Measurements from ENCODE around the gene KIAA1671. TPM values are rescaled to one million over a fixed set of nuclear protein-coding genes. Genes with fewer than 3 reads are reported as not detected.
A peak's percentile ranks its signal among the peaks of the same experiment; 100 is the strongest.

Gene KIAA1671
- total and polyA plus RNA-seq, 9 of the 15 experiments (the other 6 are each of a cell fraction or from before 2014, with no cell fraction given) = under 0.01 to 0.11 (median 0.02) TPM; not detected in 5

GRCh38 chr22:24948356-24949202, 3.9 kb upstream of the KIAA1671 start:
- no peaks in the 10 kb centered on the region for H3K36me3 ChIP-seq (ENCODE audit: control insufficient read depth, insufficient read depth, low read length)
- no peaks in the 10 kb centered on the region for H4K20me1 ChIP-seq (replicated peaks; ENCODE audit: control insufficient read depth, insufficient read depth, low read length)
- CTCF ChIA-PET (ENCODE audit: low intra/inter-chr PET ratio) = no interaction called here
- in situ Hi-C loops (cut with MboI) (loop anchor here (5.0 kb wide), 1 partner anchor 94 kb away; no protein-coding TSS in a partner anchor), intact Hi-C loops (cut with micrococcal nuclease) (no loop called here)
- no TSS peak for BruUV-seq (replicated peaks)
- H3K9me1 ChIP-seq (ENCODE audit: control insufficient read depth, insufficient read depth, low read length) = no peaks in the 10 kb centered on the region
- ATAC-seq (no peak), FAIRE-seq (no peak), DNase-seq (ENCODE audit: extremely low read depth in 1 of 4, low spot score in 3 of 4) (peak in 1 of 4 experiments; percentile 2)
- no peaks in the 10 kb centered on the region for H3K9me3 ChIP-seq (replicated peaks; ENCODE audit: control insufficient read depth, insufficient read depth, low read depth, low read length)
- no peak overlapping the region for H3K4me3 ChIP-seq
- H3K79me2 ChIP-seq (ENCODE audit: control insufficient read depth, insufficient read depth, low read length) = no peaks in the 10 kb centered on the region
- 1% methylated on average over 13 of the region's 13 CpGs for WGBS (ENCODE audit: insufficient coverage, low coverage, missing lambda C conversion rate)
- H3K4me2 ChIP-seq (ENCODE audit: insufficient read depth, low read length) = no peak overlapping the region
- H3K27me3 ChIP-seq (ENCODE audit: control insufficient read depth in 2 of 2, insufficient read depth in 2 of 2, low read length in 2 of 2) = peaks cover 0 to 18% of the 10 kb centered on the region in 2 experiments; a peak in 2 of 5 replicates
- H3K9ac ChIP-seq (ENCODE audit: insufficient read depth in 1 of 2, low read depth in 2 of 2, low read length in 2 of 2) = no peak overlapping the region
- POLR2A ChIA-PET = interaction anchor here (0.5 to 0.8 kb wide), 2 partner anchors 92 kb away, joined by 3 to 4 read pairs; no protein-coding TSS in a partner anchor
- peaks cover 0 to 17% of the 10 kb centered on the region in 2 experiments; a peak in 3 of 5 replicates for H3K4me1 ChIP-seq (replicated peaks in 1 of 2; ENCODE audit: control insufficient read depth in 2 of 2, insufficient read depth in 2 of 2, low read length in 2 of 2)
- H3K27ac ChIP-seq (ENCODE audit: extremely low read depth, low read depth, low read length) = no peak overlapping the region
- H2AFZ ChIP-seq (ENCODE audit: low read depth, low read length) = no peak overlapping the region
- TF ChIP-seq ZNF561 (CRISPR knock-in tag; conservative IDR thresholded peaks at IDR 0.05) (no peak), KLF1 (tag; IDR thresholded peaks at IDR 0.05) (no peak), STAT6 (CRISPR knock-in tag; IDR thresholded peaks at IDR 0.05) (no peak), TAF7 (tag; IDR thresholded peaks at IDR 0.05) (no peak), PHB2 (IDR thresholded peaks at IDR 0.05; ENCODE audit: low read depth) (no peak), ZEB2 (IDR thresholded peaks at IDR 0.05) (no peak), ZFP36 (IDR thresholded peaks at IDR 0.05; ENCODE audit: low read depth, low read length, partially characterized antibody) (peak; percentile 28), RBM17 (IDR thresholded peaks at IDR 0.05; ENCODE audit: borderline replicate concordance, low read depth, low read length) (no peak), HES1 (IDR thresholded peaks at IDR 0.05; ENCODE audit: low read depth) (no peak), SMARCE1 (IDR thresholded peaks at IDR 0.05) (no peak), TCF3 (CRISPR knock-in tag; IDR thresholded peaks at IDR 0.05) (no peak), KDM5B (IDR thresholded peaks at IDR 0.05; ENCODE audit: insufficient replicate concordance, low read depth, low read length) (no peak), RBM25 (IDR thresholded peaks at IDR 0.05; ENCODE audit: low read depth, low read length, severe bottlenecking) (peak; percentile 55), TAF1 (IDR thresholded peaks at IDR 0.05; ENCODE audit: control insufficient read depth, extremely low read depth, insufficient read depth, low read length, severe bottlenecking) (no peak), SRSF9 (IDR thresholded peaks at IDR 0.05; ENCODE audit: borderline replicate concordance, low read depth, low read length) (no peak), NCOR1 (IDR thresholded peaks at IDR 0.05) (no peak), ELK3 (CRISPR knock-in tag; IDR thresholded peaks at IDR 0.05) (no peak), FOSL1 (tag; conservative IDR thresholded peaks at IDR 0.05) (no peak), GATAD2B (IDR thresholded peaks at IDR 0.05; ENCODE audit: borderline replicate concordance) (no peak)
